MCF 10A (cell line): ENCODE results near the gene KLHDC1. TPM values are rescaled to one million over a fixed set of nuclear protein-coding genes. Genes with fewer than 3 reads are reported as not detected.

ENCODE experiments used
- BruUV-seq: library from RNA; stranded (reverse); fragments of 400-500 nt; replicated peaks from 2 replicates; lab custom pipeline; 2021; lab: Mats Ljungman, UMichigan
- CTCF ChIA-PET: fragments of 300-600 bp; sonication (Branson Sonifier 250); formaldehyde crosslinking; extraction: SDS; loops from one replicate; lab custom pipeline; 2021; ENCODE audit warnings: antibody characterized with exemption, inconsistent platforms; lab: Yijun Ruan, JAX
- POLR2A ChIA-PET: fragments of 300-600, 350-650 bp; sonication (Branson Sonifier 250); formaldehyde crosslinking; extraction: SDS; loops from one replicate; lab custom pipeline; 2020; ENCODE audit warnings: antibody characterized with exemption, inconsistent platforms; lab: Yijun Ruan, JAX
- DNase-seq: peaks from one replicate; pipeline ENCODE4 v3.0.0-alpha.2; 2018; ENCODE audit not compliant: unreplicated experiment
- H3K27ac Mint-ChIP-seq: one replicate; pipeline ENCODE4 v1.8.0; 2022; ENCODE audit warnings: mild to moderate bottlenecking, low read depth, mixed read lengths; ENCODE audit not compliant: unreplicated experiment
- H3K27me3 Mint-ChIP-seq: one replicate; pipeline ENCODE4 v1.8.0; 2022; ENCODE audit warnings: mixed read lengths; ENCODE audit not compliant: insufficient read depth, unreplicated experiment
- H3K36me3 Mint-ChIP-seq: one replicate; pipeline ENCODE4 v1.8.0; 2022; ENCODE audit warnings: mild to moderate bottlenecking, moderate library complexity, mixed read lengths; ENCODE audit not compliant: insufficient read depth, unreplicated experiment
- H3K4me1 Mint-ChIP-seq: one replicate; pipeline ENCODE4 v1.8.0; 2022; ENCODE audit warnings: mixed read lengths; ENCODE audit not compliant: insufficient read depth, unreplicated experiment
- H3K4me3 Mint-ChIP-seq: one replicate; pipeline ENCODE4 v1.8.0; 2022; ENCODE audit warnings: mild to moderate bottlenecking, moderate library complexity, mixed read lengths; ENCODE audit not compliant: unreplicated experiment
- H3K9me3 Mint-ChIP-seq: one replicate; pipeline ENCODE4 v1.8.0; 2022; ENCODE audit warnings: mixed read lengths; ENCODE audit not compliant: unreplicated experiment
- intact Hi-C: fragments of 100-400 bp; cut with micrococcal nuclease; formaldehyde crosslinking; loops from 2 replicates; pipeline ENCODE4 v1.14.1; 2022
- total RNA-seq: library from RNA; stranded (reverse); gene quantifications from 2 replicates; pipeline ENCODE4 v1.2.3, GENCODE V29; 2022
- TF ChIP-seq, protein P1 (sequence below): fragments of 200-600 bp; IDR thresholded peaks from one replicate; pipeline ENCODE4 v1.8.0; 2022; ENCODE audit warnings: antibody characterized with exemption, mild to moderate bottlenecking; ENCODE audit not compliant: unreplicated experiment

KLHDC1 gene
- total RNA-seq, 1 experiment from 2014 or later: 0.35 TPM

DNA sequence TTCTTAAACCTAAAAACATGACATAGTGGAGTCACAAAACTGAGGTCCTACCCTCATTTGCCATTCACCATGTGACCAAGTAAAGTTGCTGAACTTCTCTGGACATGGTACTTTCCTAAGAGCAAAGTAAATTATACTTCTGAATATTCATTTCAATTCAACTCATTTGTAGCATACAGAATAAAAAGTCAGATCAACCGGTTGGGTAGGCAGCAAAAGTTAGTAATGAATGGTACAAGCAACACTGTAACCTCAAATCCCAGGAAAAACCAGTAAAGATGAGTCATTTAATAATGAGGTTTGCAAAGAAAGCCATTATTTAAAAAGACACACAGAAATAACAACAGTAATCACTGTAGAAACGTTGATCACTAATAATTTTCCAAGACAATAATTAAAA, 13.6 kb upstream of the KLHDC1 start:
- no TSS peak for BruUV-seq
- ChIA-PET POLR2A (interaction anchor here (0.9 kb wide), 1 partner anchor 9 kb away, joined by 3 read pairs; the partner anchor contains the start of gene POLE2), CTCF (no interaction called here)
- intact Hi-C loops: no loop called here
- TF ChIP-seq, protein P1, sequence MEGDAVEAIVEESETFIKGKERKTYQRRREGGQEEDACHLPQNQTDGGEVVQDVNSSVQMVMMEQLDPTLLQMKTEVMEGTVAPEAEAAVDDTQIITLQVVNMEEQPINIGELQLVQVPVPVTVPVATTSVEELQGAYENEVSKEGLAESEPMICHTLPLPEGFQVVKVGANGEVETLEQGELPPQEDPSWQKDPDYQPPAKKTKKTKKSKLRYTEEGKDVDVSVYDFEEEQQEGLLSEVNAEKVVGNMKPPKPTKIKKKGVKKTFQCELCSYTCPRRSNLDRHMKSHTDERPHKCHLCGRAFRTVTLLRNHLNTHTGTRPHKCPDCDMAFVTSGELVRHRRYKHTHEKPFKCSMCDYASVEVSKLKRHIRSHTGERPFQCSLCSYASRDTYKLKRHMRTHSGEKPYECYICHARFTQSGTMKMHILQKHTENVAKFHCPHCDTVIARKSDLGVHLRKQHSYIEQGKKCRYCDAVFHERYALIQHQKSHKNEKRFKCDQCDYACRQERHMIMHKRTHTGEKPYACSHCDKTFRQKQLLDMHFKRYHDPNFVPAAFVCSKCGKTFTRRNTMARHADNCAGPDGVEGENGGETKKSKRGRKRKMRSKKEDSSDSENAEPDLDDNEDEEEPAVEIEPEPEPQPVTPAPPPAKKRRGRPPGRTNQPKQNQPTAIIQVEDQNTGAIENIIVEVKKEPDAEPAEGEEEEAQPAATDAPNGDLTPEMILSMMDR: no peak
- H3K4me1 Mint-ChIP-seq: no peaks in the 10 kb centered on the region
- no peak overlapping the region for H3K4me3 Mint-ChIP-seq
- DNase-seq: no peak
- no peak overlapping the region for H3K27ac Mint-ChIP-seq
- no peaks in the 10 kb centered on the region for H3K36me3 Mint-ChIP-seq
- no peaks in the 10 kb centered on the region for H3K27me3 Mint-ChIP-seq
- no peaks in the 10 kb centered on the region for H3K9me3 Mint-ChIP-seq

DNA sequence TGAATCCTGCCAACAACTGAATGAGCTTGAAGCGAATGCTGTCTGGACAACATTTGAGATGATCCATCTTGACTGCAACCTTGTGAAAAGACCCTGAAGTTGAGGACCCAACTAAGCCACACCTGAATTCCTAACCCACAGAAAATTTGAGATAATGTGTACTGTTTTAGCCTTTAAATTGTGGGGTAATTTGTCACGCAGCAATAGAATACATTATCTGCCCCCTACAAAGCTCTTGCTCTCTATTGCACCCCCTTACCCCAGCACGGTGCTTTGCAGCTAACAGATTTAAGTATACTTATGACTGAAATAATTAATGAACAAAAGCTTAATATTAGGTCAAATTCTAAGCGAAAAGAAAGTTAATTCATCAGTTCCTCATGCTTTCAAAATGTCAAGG, 6.5 kb upstream of the KLHDC1 start:
- ChIA-PET CTCF (no interaction called here), POLR2A (interaction anchor here (0.6 to 2.0 kb wide), 2 partner anchors 49 to 81 kb away, joined by 3 to 5 read pairs; partner anchors contain the start of gene KLHDC2)
- no TSS peak for BruUV-seq
- TF ChIP-seq, protein P1: no peak
- H3K36me3 Mint-ChIP-seq: no peaks in the 10 kb centered on the region
- H3K27ac Mint-ChIP-seq: no peak overlapping the region
- intact Hi-C loops: loop anchor here (5.0 kb wide), 1 partner anchor 81 kb away; the partner anchor contains the start of gene KLHDC2
- DNase-seq: no peak
- no peaks in the 10 kb centered on the region for H3K9me3 Mint-ChIP-seq
- H3K27me3 Mint-ChIP-seq: no peaks in the 10 kb centered on the region
- peak overlapping the region; percentile 77 for H3K4me3 Mint-ChIP-seq
- H3K4me1 Mint-ChIP-seq: peaks cover 18% of the 10 kb centered on the region

DNA sequence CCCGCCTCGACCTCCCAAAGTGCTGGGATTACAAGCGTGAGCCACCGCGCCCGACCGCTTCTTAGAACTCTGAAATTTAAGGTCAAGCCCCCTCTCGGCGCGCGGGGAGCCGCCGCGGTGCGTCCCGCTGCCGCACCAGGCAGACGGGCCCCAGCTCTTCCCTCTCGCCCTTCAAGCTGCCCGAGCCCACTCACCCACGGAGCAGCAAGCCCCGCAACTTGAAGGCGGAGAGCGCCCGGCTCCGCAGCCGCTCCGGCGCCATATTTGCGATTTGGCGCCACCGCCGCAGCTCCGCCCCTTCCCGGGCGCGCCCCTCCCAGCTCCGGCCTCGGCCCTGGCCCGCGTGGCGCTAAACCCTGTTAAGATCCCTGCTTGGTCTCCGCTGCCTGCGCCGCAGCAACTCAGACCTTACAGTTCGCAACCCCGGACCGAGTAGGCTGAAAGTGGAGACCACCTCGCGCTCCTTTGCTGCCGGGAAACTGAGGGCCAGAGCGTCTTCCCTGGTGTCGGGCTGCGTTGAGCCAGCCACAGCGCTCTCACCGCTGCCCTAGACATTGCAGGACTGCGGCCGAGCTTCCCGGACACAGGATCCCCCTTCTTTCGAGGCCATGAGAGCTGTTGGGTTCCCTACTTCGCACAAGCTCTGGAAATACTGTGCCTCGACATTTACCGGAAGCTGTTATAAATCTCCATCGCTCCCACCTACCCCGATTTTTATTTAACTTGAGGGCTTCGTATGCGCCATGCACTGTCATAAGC, 4.8 kb upstream of the KLHDC1 start, which contains the start of gene POLE2:
TSS of gene POLE2 (minus strand) at position 273 of the 759 bp plus-strand sequence. CDS start at position 262, 11 bp downstream.
- Mint-ChIP-seq H3K4me1 (peaks cover 18% of the 10 kb centered on the region), H3K4me3 (peak within 1 kb of the TSS; percentile 77), H3K27me3 (no peaks in the 10 kb centered on the region), H3K9me3 (no peaks in the 10 kb centered on the region), H3K36me3 (no peaks in the 10 kb centered on the region), H3K27ac (peak within 1 kb of the TSS; percentile 35)
- DNase-seq: peak; percentile 61
- ChIA-PET POLR2A (interaction anchor here (0.6 to 2.2 kb wide), 7 partner anchors 8 to 264 kb away, joined by 3 to 24 read pairs (median 3); partner anchors contain the start of genes DNAAF2, KLHDC2, NEMF and RPL36AL), CTCF (interaction anchor here (1.0 to 1.2 kb wide), 2 partner anchors 8 to 80 kb away, joined by 3 to 4 read pairs; partner anchors contain the start of gene KLHDC2)
- BruUV-seq: no TSS peak
- TF ChIP-seq, protein P1: no peak
- intact Hi-C loops: loop anchor here (5.0 kb wide), 1 partner anchor 79 kb away; the partner anchor contains the start of gene KLHDC2

DNA sequence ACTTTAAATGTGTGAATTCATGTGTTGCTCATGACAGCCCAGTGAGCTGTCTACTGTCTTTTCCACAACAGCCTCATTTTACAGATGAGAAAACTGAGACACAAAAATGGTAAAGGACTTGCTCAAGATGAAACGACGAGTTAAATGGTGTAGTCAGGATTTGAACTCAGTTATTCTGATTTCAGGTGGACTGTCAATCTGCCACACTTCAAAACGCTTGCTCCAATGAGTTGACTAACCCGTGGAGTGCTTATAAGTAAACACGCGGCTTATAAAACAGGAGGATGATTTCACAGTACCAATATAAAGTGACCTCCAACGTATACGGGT, 4.3 kb upstream of the KLHDC1 start:
- Mint-ChIP-seq H3K4me3 (peak overlapping the region; percentile 77), H3K36me3 (no peaks in the 10 kb centered on the region), H3K27me3 (no peaks in the 10 kb centered on the region), H3K27ac (no peak overlapping the region), H3K9me3 (no peaks in the 10 kb centered on the region), H3K4me1 (peaks cover 18% of the 10 kb centered on the region)
- DNase-seq: no peak
- POLR2A ChIA-PET: interaction anchor here (0.6 to 2.2 kb wide), 6 partner anchors 9 to 164 kb away, joined by 3 to 24 read pairs (median 4); partner anchors contain the start of genes DNAAF2, KLHDC2, NEMF and RPL36AL
- TF ChIP-seq, protein P1: no peak
- CTCF ChIA-PET: interaction anchor here (0.7 kb wide), 1 partner anchor 14 kb away, joined by 3 read pairs; no protein-coding TSS in a partner anchor
- intact Hi-C loops: loop anchor here (5.0 kb wide), 1 partner anchor 79 kb away; the partner anchor contains the start of gene KLHDC2
- no TSS peak for BruUV-seq
